IPS-NIHi7 (cell line): Measurements from ENCODE around the gene UCP2.
"Not testable (repeated sequence)": the region's sequence is repeated elsewhere in the genome, so short reads cannot be mapped to it uniquely, and the experiment has no call there.

Experiments used
- DNase-seq: peaks from one replicate; pipeline ENCODE4 v3.0.0; 2012; ENCODE audit warnings: mixed read lengths; ENCODE audit errors: extremely low spot score

The UCP2 gene

DNA sequence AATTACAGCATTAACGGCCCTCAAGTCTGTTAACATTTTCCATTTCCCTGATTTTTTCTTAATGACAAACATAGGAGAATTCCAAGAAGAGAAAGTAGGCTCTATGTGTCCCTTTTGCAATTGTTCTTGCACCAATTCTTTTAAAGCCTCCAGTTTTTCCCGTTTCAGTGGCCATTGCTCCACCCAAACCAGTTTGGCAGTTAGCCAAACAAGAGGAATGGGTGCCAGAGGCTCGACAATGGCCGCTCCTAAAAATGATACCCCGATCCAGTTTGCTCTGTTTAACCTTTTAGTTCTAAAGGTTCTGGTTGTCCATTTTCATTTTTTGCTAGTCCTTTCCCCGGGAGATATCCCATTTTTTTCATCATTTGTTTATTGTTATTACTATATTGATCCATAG, 38.6 kb downstream of the UCP2 start:
- no peak for DNase-seq

DNA sequence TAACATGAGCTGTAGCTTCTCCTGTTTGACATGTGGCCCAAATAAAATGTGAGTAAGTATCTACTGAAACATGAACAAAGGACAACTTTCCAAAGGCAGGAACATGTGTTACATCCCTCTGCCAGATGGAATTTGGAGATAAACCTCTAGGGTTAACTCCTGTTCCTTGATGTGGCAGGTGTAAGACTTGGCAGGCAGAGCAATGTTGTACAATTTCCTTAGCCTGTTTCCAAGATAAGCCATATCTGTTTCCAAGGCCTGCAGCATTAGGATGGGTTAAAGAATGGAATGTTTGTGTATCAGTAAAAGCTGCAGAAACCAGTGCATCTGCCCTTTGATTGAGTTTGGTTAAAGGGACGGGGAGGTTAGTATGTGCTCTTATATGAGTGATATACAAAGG, 40.6 kb downstream of the UCP2 start:
- DNase-seq, result no peak

GRCh38 chr11:73940801-73941570, 41.7 kb downstream of the UCP2 start:
- DNase-seq, result no peak

- no peak for DNase-seq
Observed at GRCh38 chr11:73939096-73939495, 43.5 kb downstream of the UCP2 start.

DNA sequence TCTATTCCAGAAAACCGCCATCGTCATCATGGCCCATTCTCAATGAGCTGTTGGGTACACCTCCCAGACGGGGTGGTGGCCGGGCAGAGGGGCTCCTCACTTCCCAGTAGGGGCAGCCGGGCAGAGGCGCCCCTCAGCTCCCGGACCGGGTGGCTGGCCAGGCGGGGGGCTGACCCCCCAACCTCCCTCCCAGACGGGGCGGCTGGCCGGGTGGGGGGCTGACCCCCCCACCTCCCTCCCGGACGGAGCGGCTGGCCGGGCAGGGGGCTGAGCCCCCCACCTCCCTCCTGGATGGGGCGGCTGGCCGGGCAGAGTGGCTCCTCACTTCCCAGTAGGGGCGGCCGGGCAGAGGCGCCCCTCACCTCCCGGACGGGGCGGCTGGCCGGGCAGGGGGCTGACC, 46.6 kb downstream of the UCP2 start:
- DNase-seq, result not testable (repeated sequence)

- no peak for DNase-seq
Observed at GRCh38 chr11:73932781-73933180, 49.9 kb downstream of the UCP2 start.

- no peak for DNase-seq
Observed at GRCh38 chr11:73931951-73932350, 50.7 kb downstream of the UCP2 start.

GRCh38 chr11:73931039-73931645, 51.5 kb downstream of the UCP2 start:
- peak; percentile 83 for DNase-seq

GRCh38 chr11:73929388-73929787, 53.3 kb downstream of the UCP2 start:
- no peak for DNase-seq
